Activated CD8-positive, alpha-beta T cell treated with anti-CD3 and anti-CD28 coated beads, Interleukin-2, amount 10 ng/mL, durations not matched to agents 7 days and 5 days (primary cell): ENCODE measurements around the gene MGAT5B. TPM values are rescaled to one million over a fixed set of nuclear protein-coding genes. Genes with fewer than 3 reads are reported as not detected.
"Not testable (repeated sequence)": the region's sequence is repeated elsewhere in the genome, so short reads cannot be mapped to it uniquely, and the experiment has no call there.

Experiments used
- ATAC-seq: fragments of 150-1000 bp; cut with Tn5 transposase; one replicate; pipeline ENCODE4 v1.10.0; 2021; ENCODE audit warnings: moderate library complexity
- CTCF ChIA-PET: fragments of 350-600 bp; sonication (Branson Sonifier 250); formaldehyde crosslinking; loops from one replicate; lab custom pipeline; 2021; ENCODE audit warnings: antibody characterized with exemption; lab: Charles Lee
- POLR2A ChIA-PET: fragments of 350-600 bp; sonication (Branson Sonifier 250); formaldehyde crosslinking; loops from one replicate; lab custom pipeline; 2021; ENCODE audit warnings: antibody characterized with exemption; lab: Charles Lee
- DNase-seq: peaks from one replicate; pipeline ENCODE4 v3.0.0-alpha.2; 2020
- H3K27ac Mint-ChIP-seq: one replicate; pipeline ENCODE4 v1.8.0; 2021; ENCODE audit warnings: mild to moderate bottlenecking, mixed read lengths
- H3K27me3 Mint-ChIP-seq: one replicate; pipeline ENCODE4 v1.8.0; 2021; ENCODE audit warnings: low read depth, mixed read lengths
- H3K36me3 Mint-ChIP-seq: one replicate; pipeline ENCODE4 v1.8.0; 2021; ENCODE audit warnings: low read depth, mixed read lengths
- H3K4me1 Mint-ChIP-seq: one replicate; pipeline ENCODE4 v1.8.0; 2021; ENCODE audit warnings: low read depth, mixed read lengths
- H3K4me3 Mint-ChIP-seq: one replicate; pipeline ENCODE4 v1.8.0; 2021; ENCODE audit warnings: mild to moderate bottlenecking, mixed read lengths
- H3K9me3 Mint-ChIP-seq: one replicate; pipeline ENCODE4 v1.8.0; 2022; ENCODE audit warnings: mixed read lengths; ENCODE audit not compliant: insufficient read depth
- total RNA-seq, 2 experiments: library from RNA; stranded (reverse); gene quantifications; one replicate each; pipeline ENCODE4 v1.2.3, GENCODE V29; 2021

MGAT5B gene
- total RNA-seq, 2 experiments from 2014 or later: 0.26 TPM; not detected in 1

DNA sequence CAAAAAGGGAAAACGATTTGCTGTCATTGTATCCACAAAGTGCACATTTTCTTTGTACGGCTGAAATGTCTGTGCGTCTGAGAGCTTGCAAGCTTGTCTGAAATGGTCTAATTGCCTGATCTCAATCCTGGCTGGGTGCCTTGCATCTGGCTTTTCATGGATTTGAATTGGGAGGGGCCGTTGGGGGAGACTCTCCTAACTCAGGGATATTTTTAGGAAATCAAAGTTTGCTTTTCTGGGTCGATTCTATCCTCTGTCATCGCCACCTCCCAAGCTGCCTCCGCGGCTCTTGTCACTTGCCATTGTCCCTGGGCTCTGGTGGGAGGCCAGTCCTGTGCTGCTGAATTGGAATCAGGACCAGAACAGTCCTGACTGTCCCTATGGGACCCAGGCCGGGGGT lies 33.3 kb upstream of the MGAT5B start:
- H3K36me3 Mint-ChIP-seq: no peaks in the 10 kb centered on the region
- ATAC-seq (no peak), DNase-seq (no peak)
- CTCF ChIA-PET: no interaction called here
- no peak overlapping the region for H3K4me3 Mint-ChIP-seq
- peaks cover 10% of the 10 kb centered on the region for H3K4me1 Mint-ChIP-seq
- H3K27ac Mint-ChIP-seq: no peak overlapping the region
- H3K9me3 Mint-ChIP-seq: no peaks in the 10 kb centered on the region
- POLR2A ChIA-PET: no interaction called here
- H3K27me3 Mint-ChIP-seq: peaks cover 5% of the 10 kb centered on the region

DNA sequence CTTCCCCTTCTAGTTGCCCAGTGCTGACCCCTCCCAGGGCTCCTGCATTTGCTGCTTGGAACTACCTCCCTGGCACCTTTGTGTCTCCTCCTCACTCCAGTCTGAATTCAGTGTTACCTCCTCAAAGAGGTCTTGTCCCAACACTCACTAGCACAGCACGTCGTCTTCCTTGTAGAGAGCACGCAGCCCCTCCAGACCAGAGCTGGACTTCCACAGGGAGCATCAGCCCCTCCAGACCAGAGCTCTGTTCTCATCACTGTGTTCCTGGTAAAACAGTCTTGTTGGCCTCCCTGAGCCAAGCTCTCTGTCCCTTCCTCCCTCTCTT lies 27.8 kb upstream of the MGAT5B start:
- Mint-ChIP-seq H3K27ac (no peak overlapping the region), H3K36me3 (no peaks in the 10 kb centered on the region), H3K4me3 (no peak overlapping the region), H3K4me1 (peaks cover 18% of the 10 kb centered on the region), H3K9me3 (no peaks in the 10 kb centered on the region), H3K27me3 (peaks cover 37% of the 10 kb centered on the region)
- ATAC-seq: no peak
- DNase-seq: no peak
- ChIA-PET CTCF (interaction anchor here (1.1 kb wide), 1 partner anchor 216 kb away, joined by 3 read pairs; no protein-coding TSS in a partner anchor), POLR2A (no interaction called here)

DNA sequence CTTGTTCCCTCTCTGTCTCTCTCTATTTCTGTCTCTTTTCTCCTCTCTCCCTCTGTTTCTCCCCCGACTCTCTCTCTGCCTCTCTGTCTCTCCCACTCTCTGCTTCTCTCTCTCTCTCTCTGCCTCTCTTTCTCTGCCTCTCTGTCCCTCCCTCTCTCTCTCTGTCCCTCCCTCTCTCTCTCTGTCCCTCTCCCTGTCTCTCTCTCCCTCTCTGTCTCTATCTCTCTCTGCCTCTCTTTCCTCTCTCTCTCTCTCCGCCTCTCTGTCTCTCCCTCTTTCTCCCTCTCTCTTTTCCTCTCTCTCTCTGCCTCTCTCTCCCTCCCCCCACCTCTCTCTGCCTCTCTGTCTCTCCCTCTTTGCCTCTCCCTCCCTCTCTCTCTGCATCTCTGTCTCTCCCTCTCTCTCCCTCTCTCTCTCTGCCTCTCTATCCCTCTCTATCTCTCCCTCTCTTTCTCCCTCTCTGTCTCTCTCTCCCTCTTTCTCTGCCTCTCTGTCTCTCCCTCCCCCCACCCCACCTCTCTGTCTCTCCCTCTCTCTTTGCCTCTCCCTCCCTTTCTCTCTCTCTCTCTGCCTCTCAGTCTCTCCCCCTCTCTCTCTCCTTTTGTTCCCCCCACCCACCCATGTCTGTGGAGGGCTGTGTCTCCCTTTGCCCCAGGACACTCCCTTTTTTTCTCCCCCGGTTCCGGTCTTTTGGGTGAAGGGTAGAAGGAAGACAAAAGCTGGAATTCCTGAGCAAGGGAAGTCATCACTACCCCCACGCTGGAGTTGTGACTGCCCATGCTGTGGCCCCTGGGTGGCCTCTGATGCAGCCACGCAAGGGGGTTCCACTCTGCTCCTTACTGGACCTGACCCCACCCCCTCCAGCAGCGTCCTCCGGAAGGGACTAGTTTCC lies 27.1 kb upstream of the MGAT5B start:
- DNase-seq (no peak), ATAC-seq (no peak)
- no peaks in the 10 kb centered on the region for H3K36me3 Mint-ChIP-seq
- ChIA-PET CTCF (interaction anchor here (1.1 kb wide), 2 partner anchors 215 kb away, joined by 3 read pairs; no protein-coding TSS in a partner anchor), POLR2A (no interaction called here)
- peaks cover 18% of the 10 kb centered on the region for H3K4me1 Mint-ChIP-seq
- no peaks in the 10 kb centered on the region for H3K9me3 Mint-ChIP-seq
- no peak overlapping the region for H3K27ac Mint-ChIP-seq
- H3K4me3 Mint-ChIP-seq: no peak overlapping the region
- H3K27me3 Mint-ChIP-seq: peaks cover 37% of the 10 kb centered on the region

DNA sequence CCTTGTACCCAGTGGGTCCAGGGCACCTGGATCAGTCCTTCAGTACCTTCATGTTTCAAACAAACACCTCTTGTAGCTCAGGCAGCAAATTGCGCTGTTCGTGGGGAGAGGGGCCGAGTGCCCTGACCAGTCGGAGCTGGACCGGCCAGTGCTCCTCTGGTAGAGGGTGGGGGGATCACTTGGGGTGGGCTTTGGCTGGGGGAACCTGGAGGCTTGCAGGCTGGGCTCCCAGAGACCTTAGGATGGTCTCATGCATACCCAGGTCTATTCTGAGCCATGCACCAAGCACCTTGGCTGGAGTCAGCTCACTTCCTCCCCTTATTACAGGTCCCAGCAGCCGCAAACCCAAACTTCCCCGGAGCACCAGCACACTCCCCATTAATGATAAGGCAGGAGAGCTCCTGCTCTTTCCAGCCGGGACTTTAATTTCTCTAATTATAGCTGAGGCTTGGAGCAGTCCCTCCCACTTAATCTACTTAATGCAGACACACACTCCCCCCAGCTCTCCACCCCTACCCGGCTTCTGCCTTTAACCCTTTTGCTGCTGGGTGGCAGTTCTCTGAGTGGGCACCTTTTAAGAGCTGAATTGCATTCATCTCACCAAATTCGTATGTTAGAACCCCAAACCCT lies 26.3 kb upstream of the MGAT5B start:
- ATAC-seq (no peak), DNase-seq (no peak)
- Mint-ChIP-seq H3K36me3 (no peaks in the 10 kb centered on the region), H3K9me3 (no peaks in the 10 kb centered on the region), H3K4me3 (no peak overlapping the region), H3K27ac (no peak overlapping the region), H3K4me1 (peaks cover 18% of the 10 kb centered on the region), H3K27me3 (peaks cover 40% of the 10 kb centered on the region)
- ChIA-PET POLR2A (no interaction called here), CTCF (interaction anchor here (1.1 kb wide), 1 partner anchor 214 kb away, joined by 3 read pairs; no protein-coding TSS in a partner anchor)

DNA sequence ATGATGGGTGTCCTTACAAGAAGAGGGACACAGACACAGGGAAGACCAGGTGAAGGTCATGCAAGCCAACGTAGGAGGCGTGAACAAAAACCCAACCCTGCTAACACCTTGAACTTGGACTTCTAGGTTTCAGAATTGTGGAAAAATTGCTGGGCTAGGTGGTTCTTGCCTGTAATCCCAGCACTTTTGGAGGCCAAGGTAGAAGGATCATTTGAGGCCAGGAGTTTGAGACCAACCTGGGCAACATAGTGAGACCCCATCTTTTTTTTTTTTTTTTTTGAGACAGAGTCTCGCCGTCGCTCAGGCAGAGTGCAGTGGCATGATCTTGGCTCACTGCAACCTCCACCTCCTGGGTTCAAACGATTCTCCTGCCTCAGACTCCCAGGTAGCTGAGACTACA lies 25.1 kb upstream of the MGAT5B start:
- ATAC-seq, H3K36me3 Mint-ChIP-seq, H3K4me3 Mint-ChIP-seq, H3K27ac Mint-ChIP-seq, DNase-seq, POLR2A ChIA-PET, H3K9me3 Mint-ChIP-seq: not testable (repeated sequence)
- peaks cover 40% of the 10 kb centered on the region for H3K27me3 Mint-ChIP-seq
- CTCF ChIA-PET: interaction anchor here (0.6 kb wide), 1 partner anchor 127 kb away, joined by 3 read pairs; no protein-coding TSS in a partner anchor
- peaks cover 18% of the 10 kb centered on the region for H3K4me1 Mint-ChIP-seq

DNA sequence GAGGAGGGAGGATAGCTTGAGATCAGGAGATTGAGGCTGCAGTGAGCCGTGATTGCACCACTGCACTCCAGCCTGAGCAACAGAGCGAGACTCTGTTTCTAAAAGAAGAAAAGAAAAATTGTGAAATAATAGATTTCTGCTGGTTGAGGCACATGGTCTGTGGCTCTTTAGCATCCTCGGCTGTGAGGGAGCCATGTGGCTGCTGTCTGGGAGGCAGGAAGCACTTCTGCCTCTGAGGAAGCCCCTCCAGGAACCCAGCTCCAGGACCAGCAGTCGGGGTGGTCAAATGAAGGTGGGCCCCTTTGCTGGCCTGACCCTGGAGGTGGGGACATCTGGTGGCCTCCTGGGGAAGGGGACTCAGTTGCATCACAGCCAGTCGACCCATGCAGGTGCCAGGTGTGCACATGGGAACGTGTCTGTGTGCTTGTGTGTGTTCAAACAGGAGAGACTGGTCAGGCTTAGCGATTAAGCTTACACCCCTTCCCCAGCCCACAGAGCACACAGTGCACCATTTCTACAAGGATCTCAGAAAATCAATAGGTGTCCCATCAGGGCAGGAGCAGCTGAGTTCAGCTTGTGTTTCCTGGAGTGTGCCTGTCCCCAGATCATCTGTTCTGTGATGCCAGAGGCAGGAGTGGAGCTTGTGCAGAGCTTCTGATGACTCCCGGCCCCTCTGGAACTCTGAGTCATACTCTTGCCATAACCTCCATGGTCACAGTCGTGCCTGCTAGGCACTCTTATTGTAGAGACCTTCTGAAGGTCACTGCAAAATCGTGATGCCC lies 24.3 kb upstream of the MGAT5B start:
- ChIA-PET CTCF (no interaction called here), POLR2A (no interaction called here)
- ATAC-seq: no peak
- H3K9me3 Mint-ChIP-seq: no peaks in the 10 kb centered on the region
- no peak overlapping the region for H3K4me3 Mint-ChIP-seq
- H3K4me1 Mint-ChIP-seq: peaks cover 18% of the 10 kb centered on the region
- no peaks in the 10 kb centered on the region for H3K36me3 Mint-ChIP-seq
- peaks cover 40% of the 10 kb centered on the region for H3K27me3 Mint-ChIP-seq
- no peak for DNase-seq
- no peak overlapping the region for H3K27ac Mint-ChIP-seq

DNA sequence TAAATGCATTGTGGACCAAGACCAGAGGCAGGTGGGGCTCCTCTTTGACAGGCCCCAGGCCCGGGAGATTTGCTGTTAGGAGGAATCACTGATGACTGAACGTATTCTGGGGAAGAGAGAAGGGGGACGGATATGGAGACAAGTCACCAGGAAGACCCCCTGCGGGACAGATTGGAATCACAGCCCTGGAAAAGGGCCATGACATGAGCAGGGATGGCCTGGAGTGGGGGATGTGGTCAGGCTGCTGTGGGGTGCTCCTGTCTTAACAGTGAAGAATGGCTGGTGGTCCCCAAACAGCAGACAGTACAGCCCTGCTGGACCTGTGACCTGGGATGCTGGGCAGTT lies 23.7 kb upstream of the MGAT5B start:
- Mint-ChIP-seq H3K27me3 (peaks cover 40% of the 10 kb centered on the region), H3K9me3 (no peaks in the 10 kb centered on the region), H3K27ac (no peak overlapping the region), H3K4me1 (peaks cover 16% of the 10 kb centered on the region), H3K4me3 (no peak overlapping the region), H3K36me3 (no peaks in the 10 kb centered on the region)
- ChIA-PET CTCF (no interaction called here), POLR2A (no interaction called here)
- ATAC-seq (no peak), DNase-seq (no peak)

DNA sequence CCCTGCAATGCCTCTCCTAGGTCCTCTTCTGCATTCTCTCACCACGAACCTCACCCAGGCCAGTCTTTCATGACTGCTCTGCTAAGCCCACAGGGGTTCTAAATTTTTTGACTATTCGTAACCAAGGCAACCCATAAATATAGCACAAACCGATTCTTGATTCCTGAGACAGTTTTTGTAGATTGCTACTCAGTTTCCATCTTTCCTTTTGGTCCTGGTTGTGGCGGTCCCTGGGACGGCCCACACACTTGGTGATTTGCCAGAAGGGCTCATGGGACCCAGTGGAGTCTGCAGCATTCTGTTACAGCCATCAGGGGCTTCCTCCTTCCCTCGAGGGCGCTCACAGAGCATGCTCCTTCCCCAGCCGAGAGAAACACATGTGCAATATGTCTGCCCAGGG lies 23.4 kb upstream of the MGAT5B start:
- peaks cover 12% of the 10 kb centered on the region for H3K4me1 Mint-ChIP-seq
- no peaks in the 10 kb centered on the region for H3K36me3 Mint-ChIP-seq
- no peak overlapping the region for H3K4me3 Mint-ChIP-seq
- ChIA-PET POLR2A (no interaction called here), CTCF (no interaction called here)
- H3K27ac Mint-ChIP-seq: no peak overlapping the region
- no peak for ATAC-seq
- DNase-seq: no peak
- peaks cover 38% of the 10 kb centered on the region for H3K27me3 Mint-ChIP-seq
- H3K9me3 Mint-ChIP-seq: no peaks in the 10 kb centered on the region

DNA sequence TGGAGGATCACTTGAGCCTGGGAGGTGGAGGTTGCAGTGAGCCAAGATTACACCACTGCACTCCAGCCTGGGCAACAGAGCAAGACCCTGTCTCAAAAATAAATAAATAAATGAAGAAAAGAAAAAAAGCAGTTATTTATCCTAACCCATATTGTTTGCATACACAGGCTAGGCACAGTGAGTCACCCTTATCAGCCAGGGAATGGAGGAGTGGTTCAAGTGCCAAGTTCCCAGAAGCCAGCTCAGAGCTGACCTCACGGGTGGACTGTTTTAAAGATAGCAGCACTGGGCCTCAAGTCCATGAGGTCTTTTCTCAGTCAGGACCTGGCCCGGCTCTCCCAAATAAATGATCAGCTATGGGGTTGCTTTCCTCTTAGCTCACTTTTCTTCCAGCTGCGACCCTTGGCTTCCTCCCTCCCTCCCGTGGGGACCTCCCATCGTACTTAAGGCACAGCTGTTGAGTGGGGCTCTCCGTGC lies 22.6 kb upstream of the MGAT5B start:
- ChIA-PET CTCF (interaction anchor here (0.9 kb wide), 1 partner anchor 222 kb away, joined by 3 read pairs; no protein-coding TSS in a partner anchor), POLR2A (no interaction called here)
- no peaks in the 10 kb centered on the region for H3K9me3 Mint-ChIP-seq
- no peak overlapping the region for H3K4me3 Mint-ChIP-seq
- ATAC-seq (no peak), DNase-seq (no peak)
- no peaks in the 10 kb centered on the region for H3K36me3 Mint-ChIP-seq
- peaks cover 5% of the 10 kb centered on the region for H3K4me1 Mint-ChIP-seq
- no peak overlapping the region for H3K27ac Mint-ChIP-seq
- peaks cover 31% of the 10 kb centered on the region for H3K27me3 Mint-ChIP-seq

DNA sequence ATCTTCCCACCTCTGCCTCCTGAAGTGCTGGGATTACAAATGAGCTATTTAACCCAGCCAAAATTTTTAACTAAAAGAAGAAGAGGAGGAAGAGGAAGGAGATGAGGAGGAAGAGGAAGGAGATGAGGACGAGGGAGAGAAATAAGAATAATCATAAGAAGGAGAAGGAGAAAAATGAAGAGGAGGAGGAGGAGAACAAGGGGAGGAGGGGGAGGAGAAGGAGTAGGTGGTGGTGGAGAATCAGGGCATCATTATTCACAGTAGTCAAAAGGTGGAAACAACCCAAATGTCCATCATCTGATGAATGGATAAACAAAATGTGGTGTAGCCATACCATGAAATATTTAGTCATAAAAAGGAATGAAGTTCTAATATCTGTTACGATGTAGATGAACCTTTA lies 21.2 kb upstream of the MGAT5B start:
- ChIA-PET POLR2A (interaction anchor here (0.7 kb wide), 1 partner anchor 309 kb away, joined by 4 read pairs; no protein-coding TSS in a partner anchor), CTCF (no interaction called here)
- H3K27ac Mint-ChIP-seq: no peak overlapping the region
- H3K4me1 Mint-ChIP-seq: no peaks in the 10 kb centered on the region
- no peaks in the 10 kb centered on the region for H3K36me3 Mint-ChIP-seq
- H3K4me3 Mint-ChIP-seq: no peak overlapping the region
- no peaks in the 10 kb centered on the region for H3K9me3 Mint-ChIP-seq
- ATAC-seq (no peak), DNase-seq (no peak)
- peaks cover 18% of the 10 kb centered on the region for H3K27me3 Mint-ChIP-seq

DNA sequence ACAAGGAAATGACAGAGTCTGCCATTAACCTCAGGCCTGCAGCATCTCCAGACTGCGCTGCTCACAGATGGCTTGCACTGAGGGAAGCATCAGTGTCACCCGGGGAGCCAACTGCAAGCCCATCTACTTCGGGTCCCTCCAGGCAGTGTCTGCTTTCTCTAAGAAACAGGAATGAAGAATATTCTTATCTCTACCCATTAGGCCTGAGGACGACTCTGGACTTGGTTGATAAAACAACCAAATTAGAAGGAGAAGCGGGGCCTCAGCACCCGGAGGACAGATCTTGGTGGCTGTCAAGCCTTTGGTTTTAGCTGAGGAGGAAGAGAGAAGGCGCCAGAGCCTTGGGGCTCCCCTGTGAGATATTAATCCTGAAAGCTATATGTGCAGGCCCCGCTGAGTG lies 19.5 kb upstream of the MGAT5B start:
- no peak for ATAC-seq

More for the DNA sequence above, 19.5 kb upstream of the MGAT5B start:
- POLR2A ChIA-PET: interaction anchor here (0.5 kb wide), 1 partner anchor 268 kb away, joined by 3 read pairs; no protein-coding TSS in a partner anchor
- Mint-ChIP-seq H3K36me3 (no peaks in the 10 kb centered on the region), H3K27ac (no peak overlapping the region), H3K27me3 (peaks cover 15% of the 10 kb centered on the region), H3K4me1 (no peaks in the 10 kb centered on the region), H3K4me3 (no peak overlapping the region), H3K9me3 (no peaks in the 10 kb centered on the region)
- no peak for DNase-seq
- CTCF ChIA-PET: no interaction called here
